Body of pancreas (tissue), 4 donors: ENCODE measurements around the gene TTC33. TPM values are rescaled to one million over a fixed set of nuclear protein-coding genes. Genes with fewer than 3 reads are reported as not detected.

Source experiments
- ATAC-seq: fragments of 150-250 bp; one replicate; pipeline ENCODE4 v1.9.1; 2016
- DNase-seq, 4 donors: peaks; one replicate each; pipeline ENCODE4 v3.0.0-alpha.2; 2019
- H3K27ac ChIP-seq, 4 donors: fragments of 200-600 bp; sonication (generic); 1 replicate in 3 of 4; 2 replicates in 1 of 4; pipeline versions ENCODE4 v1.5.1 to v1.6.1; 2016 to 2019; ENCODE audit warnings: mild to moderate bottlenecking in 1 of 4, mixed read lengths in 1 of 4, moderate library complexity in 1 of 4
- H3K27me3 ChIP-seq, 2 donors: fragments of 200-600 bp; sonication (generic); one replicate each; pipeline ENCODE4 v1.6.0; 2016; ENCODE audit warnings: mild to moderate bottlenecking in 1 of 2
- H3K36me3 ChIP-seq, 2 donors: fragments of 200-600 bp; sonication (generic); replicated peaks in 1 of 2; 2 replicates each; pipeline ENCODE4 v1.5.1; 2016; ENCODE audit warnings: low read depth in 2 of 2; ENCODE audit not compliant: insufficient read depth in 1 of 2
- H3K4me1 ChIP-seq: fragments of 200-600 bp; sonication (generic); one replicate; pipeline ENCODE4 v1.6.0; 2016
- H3K4me3 ChIP-seq, 2 donors: fragments of 200-600 bp; sonication (generic); 1 replicate in 1 of 2; 2 replicates in 1 of 2; pipeline ENCODE4 v1.5.1; 2016 to 2019
- H3K9me3 ChIP-seq, 3 donors: fragments of 200-600 bp; sonication (generic); 1 replicate in 2 of 3; 2 replicates in 1 of 3; pipeline ENCODE4 v1.5.1; 2016
- CTCF ChIP-seq, 7 experiments: fragments of 450-650 bp in 4 of 7; fragments of 200-600 bp in 3 of 7; sonication (generic) in 3 of 7; IDR thresholded peaks; one replicate each; pipeline ENCODE4 v1.5.1; 2016 to 2019; ENCODE audit warnings: antibody characterized with exemption in 7 of 7
- POLR2A ChIP-seq, 3 donors: fragments of 450-650 bp; IDR thresholded peaks; one replicate each; pipeline ENCODE4 v1.6.1; 2016; ENCODE audit warnings: antibody characterized with exemption in 3 of 3, mild to moderate bottlenecking in 2 of 3
- WGBS, 2 donors: methylation state at CpG; one replicate each; pipeline ENCODE4 v1.1.5; 2017; 5-methylcytosine and 5-hydroxymethylcytosine counted together
- intact Hi-C: fragments of 100-400 bp; cut with DNase I; formaldehyde crosslinking; loops from one replicate; pipeline ENCODE4 v1.15.1; 2023
- total RNA-seq, 2 donors: library from RNA; depleted of rRNA; stranded (reverse); fragments of >200 nt; gene quantifications; one replicate each; pipeline ENCODE4 v1.1.0, GENCODE V29; 2016

The TTC33 gene
- total RNA-seq, 2 donors from 2014 or later = 2.3 to 9.3 TPM

GRCh38 chr5:40655138-40655537, 100.6 kb downstream of the TTC33 start:
- Histone ChIP-seq H3K36me3 (no peaks in the 10 kb centered on the region), H3K27ac (no peak overlapping the region), H3K9me3 (no peaks in the 10 kb centered on the region), H3K27me3 (no peaks in the 10 kb centered on the region), H3K4me1 (no peaks in the 10 kb centered on the region), H3K4me3 (no peak overlapping the region)
- intact Hi-C loops = no loop called here
- ATAC-seq (no peak), DNase-seq (no peak)
- TF ChIP-seq POLR2A (IDR thresholded peaks at IDR 0.05) (no peak), CTCF (IDR thresholded peaks at IDR 0.05) (no peak)
- WGBS, 2 donors = 80 to 86% methylated on average over 2 of the region's 2 CpGs

GRCh38 chr5:40654377-40654991, 101.3 kb downstream of the TTC33 start:
- Histone ChIP-seq H3K4me3 (no peak overlapping the region), H3K27me3 (no peaks in the 10 kb centered on the region), H3K36me3 (no peaks in the 10 kb centered on the region), H3K27ac (no peak overlapping the region), H3K9me3 (no peaks in the 10 kb centered on the region), H3K4me1 (no peaks in the 10 kb centered on the region)
- no peak for TF ChIP-seq CTCF (IDR thresholded peaks at IDR 0.05)
- 81 to 92% methylated on average over 4 of the region's 4 CpGs for WGBS, 2 donors
- intact Hi-C loops = no loop called here
- DNase-seq = no peak
- ATAC-seq = no peak

- ATAC-seq (no peak), DNase-seq (no peak)
- WGBS, 2 donors = 94% methylated on average over 4 of the region's 4 CpGs
- intact Hi-C loops = no loop called here
- TF ChIP-seq CTCF (IDR thresholded peaks at IDR 0.05) (no peak), POLR2A (IDR thresholded peaks at IDR 0.05) (no peak)
- Histone ChIP-seq H3K9me3 (no peaks in the 10 kb centered on the region), H3K4me1 (no peaks in the 10 kb centered on the region), H3K4me3 (no peak overlapping the region), H3K27me3 (no peaks in the 10 kb centered on the region), H3K36me3 (no peaks in the 10 kb centered on the region), H3K27ac (no peak overlapping the region)
These were observed 102.3 kb downstream of the TTC33 start for GRCh38 chr5:40653221-40654022.

GRCh38 chr5:40652441-40653220, 103.1 kb downstream of the TTC33 start:
- no peaks in the 10 kb centered on the region for H3K9me3 ChIP-seq
- DNase-seq (no peak), ATAC-seq (no peak)
- H3K4me1 ChIP-seq = no peaks in the 10 kb centered on the region
- H3K36me3 ChIP-seq = no peaks in the 10 kb centered on the region
- no peaks in the 10 kb centered on the region for H3K27me3 ChIP-seq
- intact Hi-C loops = no loop called here
- H3K4me3 ChIP-seq = no peak overlapping the region
- TF ChIP-seq POLR2A (IDR thresholded peaks at IDR 0.05) = no peak
- no peak for TF ChIP-seq CTCF (IDR thresholded peaks at IDR 0.05)
- WGBS, 2 donors = 79 to 88% methylated on average over 8 of the region's 8 CpGs
- H3K27ac ChIP-seq = no peak overlapping the region
